GM21360 (cell line): ENCODE results near the gene WDR45.

Experiments used
- ATAC-seq: cut with Tn5 transposase; IDR thresholded peaks from one replicate; pipeline ENCODE4 v1.9.1; 2021; ENCODE audit warnings: mild to moderate bottlenecking, moderate library complexity; ENCODE audit not compliant: unreplicated experiment

WDR45 gene

DNA sequence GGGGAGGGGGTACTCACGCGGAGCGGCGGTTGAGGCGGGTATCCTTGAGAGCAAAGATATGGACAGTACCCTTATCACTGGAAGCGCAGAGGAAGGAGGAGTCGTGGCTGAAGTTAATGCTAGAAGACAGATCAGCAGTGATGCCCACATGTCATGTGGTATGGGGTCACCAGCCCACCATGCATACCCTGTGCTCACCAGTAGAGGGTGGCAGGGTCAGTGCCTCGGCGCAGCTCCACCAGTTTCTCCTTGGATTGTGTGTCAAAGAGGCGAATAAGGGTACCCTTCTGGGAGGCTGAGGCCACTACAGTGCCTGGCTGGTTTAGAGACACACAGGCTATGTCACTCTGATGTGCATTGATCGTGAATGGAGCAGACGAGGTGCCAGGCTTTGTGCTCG, 4.3 kb downstream of the WDR45 start:
- ATAC-seq, result no peak

DNA sequence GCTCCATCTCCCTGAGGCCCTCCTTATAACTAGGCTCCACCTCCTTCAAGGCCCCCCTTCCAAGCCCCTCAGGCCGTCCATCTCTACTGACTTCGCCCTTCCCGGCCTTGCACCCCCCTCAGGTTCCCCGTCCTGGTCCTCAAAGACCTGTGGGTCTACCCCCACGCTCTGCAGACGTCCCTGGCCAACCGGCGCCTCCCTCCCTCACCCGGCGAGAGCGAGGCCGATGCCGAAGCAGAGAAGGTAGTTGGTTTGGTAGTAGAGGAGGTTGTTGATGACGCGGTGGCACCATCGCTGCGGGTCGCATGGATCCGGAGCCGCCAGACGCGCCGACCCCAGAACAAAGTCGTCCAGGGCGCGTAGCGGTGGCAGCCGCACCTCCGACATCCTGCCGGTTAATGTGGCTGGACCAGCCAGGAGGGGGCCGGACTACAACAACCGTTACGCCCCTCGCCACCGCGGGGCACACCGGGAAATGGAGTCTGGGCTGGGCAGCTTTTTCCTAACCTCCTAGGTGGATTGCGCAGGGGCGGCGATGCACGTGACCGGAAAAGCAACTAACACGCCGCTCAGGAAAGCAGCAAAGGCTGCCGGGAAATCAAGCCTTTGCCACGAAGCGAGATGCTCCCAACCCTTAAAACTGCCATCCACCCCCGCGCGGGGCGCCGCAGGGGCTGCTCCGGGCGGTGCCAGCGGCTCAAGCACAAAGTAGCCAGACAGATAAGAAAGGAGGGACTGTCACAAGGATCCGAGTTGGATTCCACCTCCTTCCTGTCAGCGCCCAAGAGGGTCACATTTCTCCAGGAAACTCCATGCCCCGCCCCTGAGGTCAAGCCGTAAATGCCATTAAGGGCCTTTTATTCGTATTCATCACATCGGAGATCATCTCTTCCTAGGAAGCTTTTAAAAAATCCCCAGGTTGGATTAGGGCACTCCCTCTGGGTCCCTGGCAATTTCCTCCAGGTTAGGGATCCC, 5.8 kb downstream of the WDR45 start, which contains the start of gene PRAF2:
PRAF2 (minus strand) TSS at position 402 of the 975 bp plus-strand sequence; CDS start at position 387, 15 bp downstream.
- peak; percentile 84 for ATAC-seq

DNA sequence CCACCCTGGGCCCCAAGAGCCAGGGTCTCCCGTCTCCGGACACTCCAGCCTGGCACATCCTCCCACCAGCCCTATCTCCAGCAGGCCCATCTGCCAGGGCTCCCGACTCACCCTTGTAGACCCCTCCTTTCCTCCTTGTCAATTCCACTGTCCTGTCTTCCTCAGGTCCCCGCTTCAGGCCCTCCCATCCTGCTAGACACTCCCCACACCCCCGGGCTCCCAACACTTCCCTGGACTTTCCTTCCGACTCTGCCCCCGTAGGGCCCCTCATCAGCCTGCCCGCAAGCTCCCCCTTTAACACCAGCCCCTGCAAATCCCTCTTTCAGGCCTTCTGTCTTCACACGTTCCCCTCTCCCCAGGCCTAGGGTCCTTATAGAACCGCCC, 7.0 kb downstream of the WDR45 start:
- no peak for ATAC-seq

DNA sequence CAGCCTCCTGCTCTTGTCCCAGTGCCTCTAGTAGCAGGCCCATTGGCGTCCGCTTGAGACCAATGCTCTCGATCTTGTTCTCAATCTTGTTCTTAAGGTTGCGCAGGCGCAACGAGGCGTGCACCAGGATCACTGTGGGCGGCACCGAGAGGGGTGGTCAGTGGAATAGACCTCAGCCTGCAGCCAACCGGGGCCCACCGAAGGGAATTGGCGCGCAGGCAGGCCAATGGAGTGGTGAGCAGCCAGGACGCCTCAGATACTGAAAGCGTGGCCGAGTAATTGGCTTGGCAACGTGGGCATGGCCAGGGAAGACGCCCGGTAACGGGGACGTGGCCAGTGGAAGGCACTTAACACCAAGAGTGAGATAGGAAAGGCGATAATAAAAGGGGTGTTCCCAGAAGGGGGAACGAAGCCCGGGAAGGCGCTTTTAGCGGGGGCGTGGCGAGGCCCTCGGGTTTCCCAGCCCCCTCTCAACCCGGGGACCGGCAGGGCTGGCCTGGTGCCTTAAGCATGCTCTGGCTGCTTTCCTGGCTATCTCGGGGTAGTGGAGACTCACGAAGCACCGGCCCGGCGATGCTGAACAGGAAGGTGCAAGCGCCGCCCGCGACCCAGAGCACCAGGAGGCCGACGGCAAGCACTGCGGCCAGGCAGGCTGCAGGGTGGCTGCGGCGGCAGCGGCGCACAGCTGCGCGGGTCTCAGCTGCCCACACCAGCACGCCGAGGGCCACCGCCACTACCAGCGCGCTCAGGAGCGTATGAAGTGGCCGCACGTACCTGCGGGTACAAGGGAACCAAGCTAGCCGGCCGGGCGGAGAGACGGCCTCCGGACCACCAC, 7.6 kb downstream of the WDR45 start:
- ATAC-seq, result no peak

DNA sequence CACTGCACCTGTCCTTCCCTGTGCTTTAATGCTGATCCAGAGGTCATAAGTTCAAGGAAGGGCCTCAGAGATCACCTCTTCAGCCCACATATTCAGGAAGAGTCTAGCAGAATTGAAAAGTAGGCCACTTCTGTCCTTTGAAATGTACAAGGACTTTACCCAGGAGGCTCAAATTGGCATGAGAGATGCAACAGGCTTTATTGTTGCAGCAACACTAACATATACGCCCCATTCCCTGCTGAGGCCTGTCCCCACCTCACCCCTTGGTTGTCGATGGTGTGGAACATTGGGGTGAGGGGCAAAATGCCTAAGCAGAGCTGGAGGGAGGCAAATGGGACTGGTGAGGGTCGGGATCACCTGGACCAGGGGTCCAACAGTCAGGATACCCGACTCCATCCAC, 8.7 kb downstream of the WDR45 start:
- no peak for ATAC-seq

DNA sequence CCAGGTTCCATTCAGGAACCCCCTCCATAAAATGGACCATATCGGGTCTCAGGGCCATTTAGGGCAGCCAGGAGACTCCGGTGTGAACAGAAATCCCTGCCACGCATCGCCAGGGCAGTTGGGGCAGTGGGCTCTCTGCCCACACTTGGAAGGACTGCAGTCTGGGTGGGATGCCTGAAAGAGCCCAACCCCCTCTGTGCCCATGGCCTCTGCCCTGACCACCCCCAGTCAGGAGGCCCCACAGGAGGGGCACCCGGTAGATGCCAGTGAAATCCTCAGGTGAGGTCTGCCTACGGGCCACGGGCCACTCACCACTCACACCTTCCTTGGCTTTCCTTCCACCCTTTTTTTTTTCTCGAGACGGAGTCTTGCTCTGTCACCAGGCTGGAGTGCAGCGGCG, 10.6 kb downstream of the WDR45 start:
- no peak for ATAC-seq

DNA sequence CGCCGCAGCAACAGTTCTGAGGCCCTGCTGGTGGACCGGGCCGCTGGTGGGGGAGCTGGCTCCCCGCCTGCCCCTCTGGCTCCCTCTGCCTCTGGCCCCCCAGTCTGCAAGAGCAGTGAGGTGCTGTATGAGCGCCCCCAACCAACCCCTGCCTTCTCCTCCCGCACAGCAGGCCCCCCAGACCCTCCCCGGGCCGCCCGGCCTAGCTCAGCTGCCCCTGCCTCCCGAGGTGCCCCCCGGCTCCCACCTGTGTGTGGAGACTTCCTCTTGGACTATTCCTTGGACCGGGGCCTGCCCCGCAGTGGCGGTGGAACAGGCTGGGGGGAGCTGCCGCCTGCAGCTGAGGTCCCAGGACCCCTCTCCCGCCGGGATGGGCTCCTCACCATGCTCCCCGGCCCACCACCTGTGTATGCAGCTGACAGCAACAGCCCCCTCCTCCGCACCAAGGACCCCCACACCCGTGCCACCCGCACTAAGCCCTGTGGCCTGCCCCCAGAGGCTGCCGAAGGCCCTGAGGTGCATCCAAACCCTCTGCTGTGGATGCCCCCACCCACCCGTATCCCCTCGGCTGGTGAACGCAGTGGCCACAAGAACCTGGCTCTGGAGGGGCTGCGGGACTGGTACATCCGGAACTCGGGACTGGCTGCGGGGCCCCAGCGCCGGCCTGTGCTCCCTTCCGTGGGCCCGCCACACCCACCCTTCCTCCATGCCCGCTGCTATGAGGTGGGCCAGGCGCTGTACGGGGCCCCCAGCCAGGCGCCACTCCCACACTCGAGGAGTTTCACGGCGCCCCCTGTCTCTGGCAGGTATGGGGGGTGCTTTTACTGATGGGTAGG, 12.2 kb downstream of the WDR45 start:
- no peak for ATAC-seq

DNA sequence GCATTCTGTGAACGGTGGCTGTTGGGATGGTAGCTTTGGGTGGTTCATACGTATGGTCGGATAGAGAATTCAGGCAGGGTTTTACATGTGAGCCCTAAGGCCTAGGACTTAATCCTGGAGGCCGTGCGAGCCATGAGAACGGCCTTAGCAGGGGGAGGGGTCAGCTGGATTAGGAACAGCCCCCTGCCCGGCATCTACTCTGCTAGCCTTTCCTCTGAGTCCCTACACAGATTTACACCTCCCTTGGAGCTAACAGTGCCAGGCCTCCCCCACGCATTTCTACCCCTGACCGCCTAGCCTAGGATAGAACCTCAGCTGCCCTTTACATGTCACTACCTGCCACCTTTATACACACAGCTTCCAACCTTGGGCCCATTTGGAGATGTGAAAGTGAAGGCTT, 13.0 kb downstream of the WDR45 start:
- no peak for ATAC-seq

DNA sequence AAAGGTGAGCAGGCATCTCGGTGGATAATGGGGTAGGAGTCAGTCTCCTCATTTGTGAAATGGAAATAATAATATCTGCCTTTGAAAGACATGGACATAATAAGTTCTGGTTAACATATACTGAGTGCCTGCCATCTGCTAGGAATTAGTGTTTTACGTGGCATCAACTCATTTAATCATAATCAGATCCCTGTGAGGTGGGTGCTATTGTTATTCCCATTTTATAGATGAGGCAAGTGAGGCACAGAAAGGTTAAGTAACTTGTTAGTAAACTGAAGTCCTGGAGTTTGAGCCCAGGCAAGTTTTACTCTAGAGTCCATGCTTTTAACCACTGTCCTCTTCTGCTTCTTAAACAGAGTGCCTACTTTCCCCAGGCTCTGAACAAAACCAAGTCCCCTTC, 13.4 kb downstream of the WDR45 start:
- no peak for ATAC-seq

DNA sequence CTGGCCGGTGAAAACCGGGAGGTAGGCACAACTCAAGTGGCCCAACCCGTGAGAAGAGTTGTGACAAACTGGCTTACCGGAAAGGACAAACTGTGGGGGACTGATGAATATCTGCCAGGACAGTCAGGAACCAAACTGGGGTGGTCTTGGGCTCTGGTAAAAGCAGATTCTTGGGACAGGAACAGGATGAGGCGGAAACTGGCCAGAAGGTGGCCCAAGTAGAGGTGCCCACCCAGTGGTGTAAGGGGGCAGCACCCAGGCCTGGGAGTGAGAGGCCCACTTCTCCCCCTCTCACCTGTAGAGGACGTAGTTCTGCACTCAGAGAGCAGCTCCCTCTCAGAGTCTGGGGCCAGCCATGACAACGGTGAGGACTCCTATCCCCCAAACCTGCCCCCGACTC, 15.0 kb downstream of the WDR45 start:
- no peak for ATAC-seq

DNA sequence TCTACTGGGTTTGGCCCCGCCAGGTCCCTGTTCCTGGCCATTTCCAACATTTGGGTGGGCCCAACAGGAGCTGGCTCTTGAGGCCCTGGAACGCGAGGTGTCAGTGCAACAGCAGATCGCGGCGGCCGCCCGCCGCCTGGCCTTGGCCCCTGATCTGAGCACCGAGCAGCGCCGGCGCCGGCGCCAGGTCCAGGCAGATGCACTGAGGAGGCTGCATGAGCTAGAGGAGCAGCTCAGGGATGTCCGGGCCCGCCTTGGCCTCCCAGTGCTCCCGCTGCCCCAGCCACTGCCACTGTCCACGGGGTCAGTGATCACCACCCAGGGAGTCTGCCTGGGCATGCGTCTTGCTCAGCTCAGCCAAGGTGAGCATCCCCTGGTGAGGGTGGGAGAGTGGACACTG, 15.4 kb downstream of the WDR45 start:
- ATAC-seq, result no peak

DNA sequence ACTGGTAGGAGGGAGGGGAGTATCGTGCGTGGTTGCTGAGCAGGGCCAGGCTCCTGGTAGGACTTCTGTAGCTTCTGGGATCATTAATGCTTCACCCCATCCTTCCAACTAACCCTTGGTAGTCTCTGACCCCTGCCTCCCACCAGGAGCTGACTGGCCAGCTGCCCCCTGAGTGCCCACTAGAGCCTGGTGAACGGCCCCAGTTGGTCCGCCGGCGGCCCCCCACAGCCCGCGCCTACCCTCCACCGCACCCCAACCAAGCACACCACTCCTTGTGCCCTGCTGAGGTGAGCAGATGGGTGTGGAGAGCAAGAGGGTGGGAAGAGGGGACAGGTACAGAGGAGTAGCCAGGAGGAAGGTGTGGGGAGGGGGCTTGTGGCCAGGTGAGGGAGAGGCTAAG, 16.0 kb downstream of the WDR45 start:
- ATAC-seq, result no peak

DNA sequence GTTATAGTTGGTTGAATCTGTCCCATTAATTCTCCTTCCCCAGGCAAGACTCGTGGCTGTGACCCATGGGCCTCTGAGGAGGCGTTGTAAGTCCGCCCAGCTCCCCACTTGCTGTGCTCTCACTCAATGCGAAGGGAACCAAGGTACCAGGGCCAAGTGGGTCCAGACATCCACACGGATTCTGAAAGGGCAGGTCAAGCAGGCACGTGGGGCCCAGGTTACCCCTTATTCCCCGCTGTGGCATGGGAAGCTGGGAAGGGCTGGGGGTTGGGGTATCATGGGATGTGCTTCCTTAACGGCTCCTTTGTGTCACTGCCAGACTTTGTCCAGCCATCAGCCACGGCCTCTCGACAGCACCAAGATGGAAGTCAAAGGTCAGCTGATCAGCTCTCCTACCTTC, 17.8 kb downstream of the WDR45 start:
- no peak for ATAC-seq

DNA sequence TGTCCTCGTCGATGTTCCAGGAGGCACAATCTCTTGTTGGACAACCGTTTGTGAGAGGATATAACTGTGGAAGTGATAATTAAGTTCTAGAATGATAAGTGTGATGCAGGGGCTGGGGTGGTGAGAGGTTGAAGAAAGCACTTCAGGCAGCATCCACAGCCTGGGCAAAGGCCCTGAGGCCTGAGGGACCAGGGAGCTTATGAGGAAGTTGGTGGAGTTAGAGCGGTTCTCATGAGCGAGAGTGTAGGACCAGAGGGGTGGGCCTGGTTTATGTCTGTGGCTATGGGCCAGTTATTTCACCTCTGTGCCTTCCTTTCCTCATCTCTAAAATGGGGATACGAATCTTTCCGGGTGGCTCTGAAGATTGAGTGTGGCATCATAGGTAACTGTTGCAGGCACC, 18.2 kb downstream of the WDR45 start:
- ATAC-seq, result no peak

DNA sequence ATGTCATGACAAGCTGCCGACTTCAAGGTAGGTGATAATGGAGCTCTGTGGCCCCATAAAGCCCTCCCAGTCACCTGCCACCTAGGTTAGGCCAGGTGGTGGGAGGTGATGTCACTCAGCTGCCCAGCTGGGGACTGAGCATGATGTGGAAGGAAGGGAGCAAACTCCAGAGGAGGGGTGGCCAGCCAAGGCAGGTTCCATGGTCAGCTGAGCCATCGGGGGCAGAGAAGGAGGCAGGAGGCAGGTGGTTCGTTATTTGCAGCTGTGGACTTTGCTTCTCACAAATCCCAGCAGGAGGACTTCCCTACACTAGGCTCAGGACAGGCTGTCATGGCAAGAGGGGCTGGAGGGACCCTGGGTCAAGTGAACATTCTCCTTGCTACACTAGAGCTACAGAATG, 18.8 kb downstream of the WDR45 start:
- no peak for ATAC-seq

DNA sequence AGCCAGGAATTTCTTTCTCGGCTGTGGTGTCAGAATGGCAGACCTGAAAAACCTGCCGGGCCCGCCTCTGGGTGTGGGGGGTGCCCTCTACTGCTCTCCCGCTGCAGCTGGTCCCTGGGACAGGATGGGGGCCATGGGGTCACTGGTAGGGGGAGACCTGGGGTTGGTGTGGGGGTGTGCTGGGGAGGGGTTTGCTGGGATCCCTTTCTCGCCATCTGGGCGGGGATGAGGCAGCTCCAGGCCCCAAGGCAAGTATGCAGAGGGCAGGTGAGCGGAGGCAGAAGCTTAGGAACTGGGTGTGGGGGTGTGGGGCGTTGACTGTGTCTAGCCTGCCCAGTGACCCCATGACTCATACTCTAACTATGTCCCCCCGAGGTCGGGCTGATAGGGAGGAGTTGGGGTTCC, 20.0 kb downstream of the WDR45 start:
- ATAC-seq, result no peak

DNA sequence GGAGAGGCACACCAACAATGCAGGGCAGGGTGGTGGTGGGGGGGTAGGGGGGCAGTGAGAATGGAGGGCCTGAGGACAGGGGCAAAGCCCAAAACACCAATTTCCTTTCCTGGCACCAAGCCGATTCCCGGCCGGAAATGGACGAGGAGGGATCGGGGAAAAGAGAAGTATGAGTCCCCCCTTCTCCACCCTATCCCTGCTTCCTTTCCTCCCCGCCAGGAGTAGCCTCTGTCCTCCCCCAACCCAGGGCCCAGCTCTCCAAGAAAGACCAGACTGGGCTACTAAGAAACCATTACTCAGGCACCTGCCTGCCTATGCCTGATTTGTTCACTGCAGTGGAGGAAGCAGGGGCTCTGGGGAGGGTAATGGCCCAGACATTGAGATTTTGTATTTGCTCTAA, 20.5 kb downstream of the WDR45 start:
- no peak for ATAC-seq

DNA sequence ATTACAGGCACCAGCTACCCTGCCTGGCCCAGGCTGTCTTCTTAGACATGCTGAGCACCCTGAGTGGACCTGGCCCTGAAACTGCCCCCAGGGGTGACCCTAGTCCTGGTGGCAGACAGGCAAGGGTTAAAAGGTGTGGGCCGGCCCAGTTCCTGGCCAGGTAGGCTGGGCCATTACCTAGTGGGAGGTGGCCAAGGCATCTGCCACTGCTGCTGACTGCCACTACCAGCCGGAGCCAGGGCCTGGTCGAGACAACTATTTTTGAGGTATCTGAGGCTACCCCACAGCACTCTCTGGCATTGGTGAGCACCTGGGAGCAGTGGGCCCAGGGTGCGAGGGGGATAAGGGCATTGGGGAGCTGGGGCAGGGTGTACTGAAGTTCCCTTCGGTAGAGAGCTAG, 20.9 kb downstream of the WDR45 start, which contains the start of gene CCDC120:
CCDC120 (plus strand) TSS at position 206 of the 400 bp plus-strand sequence. CDS start 3,043 bp downstream, outside the sequence.
- no peak for ATAC-seq

DNA sequence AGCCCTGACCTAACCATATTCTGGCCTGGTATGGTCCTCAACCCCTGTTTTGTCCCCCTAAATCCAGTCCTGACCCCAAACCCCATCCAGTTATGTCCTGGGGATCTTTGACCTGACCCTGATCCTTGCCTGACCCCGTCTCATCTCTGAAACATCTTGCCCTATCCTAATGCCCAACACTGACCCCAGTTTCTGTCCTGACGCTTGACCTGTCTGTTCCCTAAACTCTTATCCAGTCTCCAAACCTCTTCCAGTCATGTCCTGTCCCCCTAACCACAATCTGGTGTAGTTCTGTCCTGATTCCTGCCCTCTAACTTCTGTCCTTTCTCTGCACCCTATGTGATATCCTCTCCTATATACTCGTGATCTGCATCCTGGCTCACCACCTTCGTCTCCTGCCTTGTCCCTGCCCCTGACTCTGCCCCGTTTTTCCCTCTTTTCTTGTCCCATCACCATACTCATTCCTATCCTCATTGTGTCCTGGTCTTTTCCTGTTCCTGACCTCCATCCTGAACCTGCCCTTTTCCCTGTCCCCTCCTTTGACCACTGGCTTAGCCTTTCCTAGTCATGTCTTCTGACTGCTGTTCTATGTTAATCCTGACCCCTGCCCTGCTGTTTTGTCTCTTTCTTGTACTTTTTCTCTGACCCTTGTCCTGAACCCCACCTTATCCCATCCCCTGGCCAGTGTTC, 25.5 kb downstream of the WDR45 start:
- ATAC-seq, result no peak
